PC-9 (cell line): Measurements from ENCODE around the gene STIL. TPM values are rescaled to one million over a fixed set of nuclear protein-coding genes. Genes with fewer than 3 reads are reported as not detected.

Source experiments
- BruUV-seq: library from RNA; stranded (reverse); fragments of 400-500 nt; replicated peaks from 2 replicates; lab custom pipeline; 2021; lab: Mats Ljungman, UMichigan
- CTCF ChIA-PET: fragments of 300-600 bp; sonication (Branson Sonifier 250); formaldehyde crosslinking; loops from one replicate; lab custom pipeline; 2022; ENCODE audit warnings: antibody characterized with exemption; lab: Charles Lee
- POLR2A ChIA-PET: fragments of 300-600 bp; sonication (Branson Sonifier 250); formaldehyde crosslinking; loops from one replicate; lab custom pipeline; 2022; ENCODE audit warnings: antibody characterized with exemption; ENCODE audit not compliant: unreplicated experiment; lab: Charles Lee
- DNase-seq, 2 experiments: peaks; one replicate each; pipeline versions ENCODE4 v3.0.0 to v3.0.0-alpha.2; 2015 to 2022; ENCODE audit warnings: mixed read lengths in 1 of 2
- H2AFZ ChIP-seq: fragments of 200-600 bp; sonication (generic); 2 replicates; pipeline ENCODE4 v1.8.1; 2017; ENCODE audit warnings: antibody characterized with exemption
- H3F3A ChIP-seq: fragments of 200-600 bp; sonication (generic); 2 replicates; pipeline ENCODE4 v1.8.1; 2017; ENCODE audit warnings: antibody characterized with exemption, mild to moderate bottlenecking, low read depth; ENCODE audit not compliant: insufficient read depth
- H3K27ac ChIP-seq: fragments of 200-600 bp; sonication (generic); 2 replicates; pipeline ENCODE4 v1.6.1; 2016; ENCODE audit warnings: mixed run types
- H3K27me3 ChIP-seq: fragments of 200-600 bp; sonication (generic); 2 replicates; pipeline ENCODE4 v1.6.1; 2016; ENCODE audit warnings: low read depth, mixed run types; ENCODE audit not compliant: insufficient read depth
- H3K36me3 ChIP-seq: fragments of 200-600 bp; sonication (generic); 2 replicates; pipeline ENCODE4 v1.6.1; 2016; ENCODE audit warnings: low read depth, mixed run types
- H3K4me1 ChIP-seq: fragments of 200-600 bp; sonication (generic); replicated peaks from 2 replicates; pipeline ENCODE4 v1.6.1; 2016; ENCODE audit warnings: mixed run types; ENCODE audit not compliant: insufficient read depth
- H3K4me2 ChIP-seq: fragments of 200-600 bp; sonication (generic); 2 replicates; pipeline ENCODE4 v1.6.1; 2017; ENCODE audit warnings: mixed run types
- H3K4me3 ChIP-seq: fragments of 200-600 bp; sonication (generic); 2 replicates; pipeline ENCODE4 v1.6.1; 2016; ENCODE audit warnings: mixed run types
- H3K79me2 ChIP-seq: fragments of 200-600 bp; sonication (generic); 2 replicates; pipeline ENCODE4 v1.6.1; 2017; ENCODE audit warnings: low read depth, mixed run types
- H3K9me2 ChIP-seq: fragments of 200-600 bp; sonication (generic); 2 replicates; pipeline ENCODE4 v1.8.1; 2017; ENCODE audit warnings: mild to moderate bottlenecking; ENCODE audit not compliant: insufficient read depth
- H3K9me3 ChIP-seq: fragments of 200-600 bp; sonication (generic); 2 replicates; pipeline ENCODE4 v1.8.1; 2016; ENCODE audit warnings: low read depth; ENCODE audit not compliant: insufficient read depth
- H4K20me1 ChIP-seq: fragments of 200-600 bp; sonication (generic); 2 replicates; pipeline ENCODE4 v1.8.1; 2017; ENCODE audit not compliant: insufficient read depth
- EZH2 ChIP-seq: fragments of 200-600 bp; sonication (generic); IDR thresholded peaks from 2 replicates; pipeline ENCODE4 v1.8.0; 2017; ENCODE audit warnings: antibody characterized with exemption, low read depth
- intact Hi-C: fragments of 100-400 bp; cut with micrococcal nuclease; formaldehyde crosslinking; loops from one replicate; pipeline ENCODE4 v1.10.0; 2022; ENCODE audit not compliant: unreplicated experiment
- total RNA-seq: library from RNA; stranded (reverse); gene quantifications from 2 replicates; pipeline ENCODE4 v1.2.3, GENCODE V29; 2021
- TF ChIP-seq, protein P1 (sequence below): fragments of 200-600 bp; sonication (generic); conservative IDR thresholded peaks from 2 replicates; pipeline ENCODE4 v1.6.1; 2017; ENCODE audit warnings: mixed run types, antibody characterized with exemption, mild to moderate bottlenecking, moderate library complexity

The STIL gene
- total RNA-seq, 1 experiment from 2014 or later, result 37.0 TPM

DNA sequence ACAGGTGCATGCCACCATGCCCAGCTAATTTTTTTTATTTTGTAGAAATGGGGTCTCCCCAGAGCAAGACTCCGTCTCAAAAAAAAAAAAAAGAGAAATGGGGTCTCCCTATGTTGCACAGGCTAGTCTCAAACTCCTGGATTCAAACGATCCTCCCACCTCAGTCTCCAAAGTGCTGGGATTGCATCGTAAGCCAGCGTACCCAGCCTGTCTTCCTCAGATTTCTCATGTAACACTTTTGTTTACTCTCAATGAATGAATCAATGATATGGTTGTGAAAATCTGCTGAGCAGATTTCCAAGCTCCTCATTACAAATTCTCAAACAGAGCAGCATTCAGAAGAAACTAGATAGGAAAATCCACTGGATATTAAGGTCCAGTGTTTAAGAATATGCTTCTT, 26.3 kb upstream of the STIL start:
- H3K9me3 ChIP-seq, result no peaks in the 10 kb centered on the region
- H3K4me1 ChIP-seq, result peaks cover 7% of the 10 kb centered on the region
- H3K36me3 ChIP-seq, result peaks cover 14% of the 10 kb centered on the region; the same call in 1 of the 2 replicates
- peaks cover 4% of the 10 kb centered on the region; the same call in 1 of the 2 replicates for H4K20me1 ChIP-seq
- no peak for TF ChIP-seq EZH2
- TF ChIP-seq, protein P1, sequence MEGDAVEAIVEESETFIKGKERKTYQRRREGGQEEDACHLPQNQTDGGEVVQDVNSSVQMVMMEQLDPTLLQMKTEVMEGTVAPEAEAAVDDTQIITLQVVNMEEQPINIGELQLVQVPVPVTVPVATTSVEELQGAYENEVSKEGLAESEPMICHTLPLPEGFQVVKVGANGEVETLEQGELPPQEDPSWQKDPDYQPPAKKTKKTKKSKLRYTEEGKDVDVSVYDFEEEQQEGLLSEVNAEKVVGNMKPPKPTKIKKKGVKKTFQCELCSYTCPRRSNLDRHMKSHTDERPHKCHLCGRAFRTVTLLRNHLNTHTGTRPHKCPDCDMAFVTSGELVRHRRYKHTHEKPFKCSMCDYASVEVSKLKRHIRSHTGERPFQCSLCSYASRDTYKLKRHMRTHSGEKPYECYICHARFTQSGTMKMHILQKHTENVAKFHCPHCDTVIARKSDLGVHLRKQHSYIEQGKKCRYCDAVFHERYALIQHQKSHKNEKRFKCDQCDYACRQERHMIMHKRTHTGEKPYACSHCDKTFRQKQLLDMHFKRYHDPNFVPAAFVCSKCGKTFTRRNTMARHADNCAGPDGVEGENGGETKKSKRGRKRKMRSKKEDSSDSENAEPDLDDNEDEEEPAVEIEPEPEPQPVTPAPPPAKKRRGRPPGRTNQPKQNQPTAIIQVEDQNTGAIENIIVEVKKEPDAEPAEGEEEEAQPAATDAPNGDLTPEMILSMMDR, result no peak
- no TSS peak for BruUV-seq
- intact Hi-C loops, result no loop called here
- H3K27me3 ChIP-seq, result no peaks in the 10 kb centered on the region
- no peak overlapping the region for H3K4me2 ChIP-seq
- H3K79me2 ChIP-seq, result peaks cover 59% of the 10 kb centered on the region
- no peak overlapping the region for H3K27ac ChIP-seq
- H3K4me3 ChIP-seq, result no peak overlapping the region
- ChIA-PET POLR2A (no interaction called here), CTCF (no interaction called here)
- H2AFZ ChIP-seq, result no peak overlapping the region
- peaks cover 4% of the 10 kb centered on the region; the same call in 1 of the 2 replicates for H3F3A ChIP-seq
- no peaks in the 10 kb centered on the region for H3K9me2 ChIP-seq
- no peak for DNase-seq

DNA sequence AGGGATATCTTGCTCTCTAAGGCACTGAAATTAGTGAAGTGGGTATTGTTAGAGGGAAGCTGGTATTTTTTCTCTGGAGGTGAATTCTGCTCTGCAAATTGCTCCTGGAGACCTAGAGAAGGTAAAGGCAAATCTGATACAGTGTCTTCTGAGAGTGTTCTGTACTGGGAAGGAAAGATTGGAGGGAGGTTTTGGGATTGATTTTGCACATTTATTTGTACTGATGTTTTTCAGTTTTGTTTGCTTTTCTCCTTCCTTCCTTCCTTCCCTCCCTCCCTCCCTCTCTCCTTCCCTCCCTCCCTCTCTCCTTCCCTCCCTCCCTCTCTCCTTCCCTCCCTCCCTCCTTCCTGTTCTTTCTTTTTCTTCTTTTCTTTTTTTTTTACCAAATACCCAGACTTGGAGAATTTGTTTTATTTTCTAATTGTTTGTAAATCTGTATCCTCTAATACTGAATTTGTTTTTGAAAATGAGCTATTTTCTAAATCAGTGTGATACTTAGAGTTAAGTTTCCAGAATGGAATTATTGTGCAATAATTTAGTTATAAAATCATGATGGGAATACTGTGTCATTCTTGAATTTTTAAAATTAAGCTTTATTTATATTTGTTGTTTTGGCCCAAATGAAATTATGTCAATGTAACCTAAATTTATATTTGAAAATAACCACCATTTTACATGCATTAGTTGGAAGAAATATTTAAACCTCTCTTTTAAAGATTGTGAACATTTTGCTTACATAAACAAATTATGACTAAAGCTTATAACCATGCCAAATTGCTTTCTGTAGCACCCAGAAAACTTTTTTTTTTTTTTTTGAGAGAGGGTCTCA, 24.5 kb upstream of the STIL start:
- no peak overlapping the region for H3K4me3 ChIP-seq
- DNase-seq, result no peak
- peaks cover 4% of the 10 kb centered on the region; the same call in 1 of the 2 replicates for H4K20me1 ChIP-seq
- peaks cover 12% of the 10 kb centered on the region for H3K4me1 ChIP-seq
- peaks cover 11% of the 10 kb centered on the region; the same call in 1 of the 2 replicates for H3K36me3 ChIP-seq
- no peak for TF ChIP-seq EZH2
- TF ChIP-seq, protein P1, result no peak
- no peaks in the 10 kb centered on the region for H3K9me2 ChIP-seq
- no TSS peak for BruUV-seq
- POLR2A ChIA-PET, result no interaction called here
- H3F3A ChIP-seq, result peaks cover 15% of the 10 kb centered on the region
- intact Hi-C loops, result loop anchor here (10.0 kb wide), 1 partner anchor 724 kb away; the partner anchor contains the start of gene MOB3C
- H3K4me2 ChIP-seq, result no peak overlapping the region; the same call in 1 of the 2 replicates
- H3K27ac ChIP-seq, result peak overlapping the region; percentile 30; the same call in 1 of the 2 replicates
- H3K9me3 ChIP-seq, result no peaks in the 10 kb centered on the region
- peaks cover 62% of the 10 kb centered on the region for H3K79me2 ChIP-seq
- CTCF ChIA-PET, result interaction anchor here (0.6 to 0.7 kb wide), 4 partner anchors 10 to 70 kb away, joined by 3 to 11 read pairs (median 5); no protein-coding TSS in a partner anchor
- no peak overlapping the region for H2AFZ ChIP-seq
- no peaks in the 10 kb centered on the region for H3K27me3 ChIP-seq

DNA sequence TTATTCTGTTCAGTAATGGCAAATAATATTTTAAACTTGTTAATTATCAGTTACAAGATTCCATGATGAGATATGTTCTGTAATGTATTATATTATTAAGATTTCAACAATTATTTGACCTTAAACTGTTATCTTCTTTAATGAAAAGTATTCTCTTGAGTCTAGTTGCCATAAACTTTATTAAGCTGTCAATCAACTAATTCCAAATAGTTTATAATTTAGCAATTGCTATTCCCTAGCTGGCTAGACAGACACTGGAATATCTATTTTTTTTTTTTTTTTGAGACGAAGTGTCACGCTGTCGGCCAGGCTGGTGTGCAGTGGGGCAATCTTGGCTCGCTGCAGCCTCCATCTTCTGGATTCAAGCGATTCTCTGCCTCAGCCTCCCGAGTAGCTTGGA, 23.4 kb upstream of the STIL start:
- BruUV-seq, result no TSS peak
- no peak overlapping the region for H3K4me3 ChIP-seq
- H4K20me1 ChIP-seq, result peaks cover 4% of the 10 kb centered on the region; the same call in 1 of the 2 replicates
- H3K9me3 ChIP-seq, result no peaks in the 10 kb centered on the region
- no peak overlapping the region for H2AFZ ChIP-seq
- CTCF ChIA-PET, result no interaction called here
- no peak overlapping the region for H3K27ac ChIP-seq
- POLR2A ChIA-PET, result interaction anchor here (0.6 kb wide), 1 partner anchor 108 kb away, joined by 15 read pairs; no protein-coding TSS in a partner anchor
- intact Hi-C loops, result loop anchor here (10.0 kb wide), 1 partner anchor 723 kb away; the partner anchor contains the start of gene MOB3C
- H3K27me3 ChIP-seq, result no peaks in the 10 kb centered on the region
- H3K4me1 ChIP-seq, result peaks cover 18% of the 10 kb centered on the region
- no peak for TF ChIP-seq EZH2
- TF ChIP-seq, protein P1, result no peak
- H3F3A ChIP-seq, result peaks cover 26% of the 10 kb centered on the region
- H3K4me2 ChIP-seq, result no peak overlapping the region
- peaks cover 62% of the 10 kb centered on the region for H3K79me2 ChIP-seq
- no peak for DNase-seq
- peaks cover 11% of the 10 kb centered on the region; the same call in 1 of the 2 replicates for H3K36me3 ChIP-seq
- no peaks in the 10 kb centered on the region for H3K9me2 ChIP-seq
